ENCODE measurements around the gene AKAIN1. TPM values are rescaled to one million over a fixed set of nuclear protein-coding genes. Genes with fewer than 3 reads are reported as not detected.

Gene AKAIN1
- total and polyA plus RNA-seq, 2 experiments from 2014 or later = not detected

- no peaks in the 10 kb centered on the region for H3K9me2 ChIP-seq (ENCODE audit: insufficient read depth)
- peaks cover 7% of the 10 kb centered on the region; the same call in 1 of the 2 replicates for H4K20me1 ChIP-seq (replicated peaks; ENCODE audit: insufficient read depth)
- no peaks in the 10 kb centered on the region for H3K36me3 Mint-ChIP-seq (ENCODE audit: low read depth)
- ATAC-seq (peak; percentile 33), DNase-seq (ENCODE audit: low spot score) (peak; percentile 30)
- H2AFZ ChIP-seq = peak overlapping the region; percentile 92
- no peaks in the 10 kb centered on the region for H3K9me3 Mint-ChIP-seq
- TF ChIP-seq ZNF114 (CRISPR knock-in tag; IDR thresholded peaks at IDR 0.05) (no peak), STAT1 (IDR thresholded peaks at IDR 0.05; ENCODE audit: unreplicated experiment) (no peak), REST (IDR thresholded peaks at IDR 0.05; ENCODE audit: unreplicated experiment) (no peak), CREB1 (CRISPR knock-in tag; IDR thresholded peaks at IDR 0.05; ENCODE audit: low read depth) (no peak), NANOG (IDR thresholded peaks at IDR 0.05; ENCODE audit: borderline replicate concordance) (no peak), JUNB (IDR thresholded peaks at IDR 0.05; ENCODE audit: unreplicated experiment) (no peak), ZNF331 (CRISPR knock-in tag; IDR thresholded peaks at IDR 0.05; ENCODE audit: low read depth) (no peak), EZH2 (IDR thresholded peaks at IDR 0.05; ENCODE audit: low read depth, unreplicated experiment) (no peak), POLR2AphosphoS5 (IDR thresholded peaks at IDR 0.05; ENCODE audit: low read depth) (no peak), EZH2phosphoT487 (IDR thresholded peaks at IDR 0.05; ENCODE audit: unreplicated experiment) (no peak)
- TF ChIP-seq, protein P1, sequence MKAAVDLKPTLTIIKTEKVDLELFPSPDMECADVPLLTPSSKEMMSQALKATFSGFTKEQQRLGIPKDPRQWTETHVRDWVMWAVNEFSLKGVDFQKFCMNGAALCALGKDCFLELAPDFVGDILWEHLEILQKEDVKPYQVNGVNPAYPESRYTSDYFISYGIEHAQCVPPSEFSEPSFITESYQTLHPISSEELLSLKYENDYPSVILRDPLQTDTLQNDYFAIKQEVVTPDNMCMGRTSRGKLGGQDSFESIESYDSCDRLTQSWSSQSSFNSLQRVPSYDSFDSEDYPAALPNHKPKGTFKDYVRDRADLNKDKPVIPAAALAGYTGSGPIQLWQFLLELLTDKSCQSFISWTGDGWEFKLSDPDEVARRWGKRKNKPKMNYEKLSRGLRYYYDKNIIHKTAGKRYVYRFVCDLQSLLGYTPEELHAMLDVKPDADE (IDR thresholded peaks at IDR 0.05) = no peak
- TF ChIP-seq, protein P2, sequence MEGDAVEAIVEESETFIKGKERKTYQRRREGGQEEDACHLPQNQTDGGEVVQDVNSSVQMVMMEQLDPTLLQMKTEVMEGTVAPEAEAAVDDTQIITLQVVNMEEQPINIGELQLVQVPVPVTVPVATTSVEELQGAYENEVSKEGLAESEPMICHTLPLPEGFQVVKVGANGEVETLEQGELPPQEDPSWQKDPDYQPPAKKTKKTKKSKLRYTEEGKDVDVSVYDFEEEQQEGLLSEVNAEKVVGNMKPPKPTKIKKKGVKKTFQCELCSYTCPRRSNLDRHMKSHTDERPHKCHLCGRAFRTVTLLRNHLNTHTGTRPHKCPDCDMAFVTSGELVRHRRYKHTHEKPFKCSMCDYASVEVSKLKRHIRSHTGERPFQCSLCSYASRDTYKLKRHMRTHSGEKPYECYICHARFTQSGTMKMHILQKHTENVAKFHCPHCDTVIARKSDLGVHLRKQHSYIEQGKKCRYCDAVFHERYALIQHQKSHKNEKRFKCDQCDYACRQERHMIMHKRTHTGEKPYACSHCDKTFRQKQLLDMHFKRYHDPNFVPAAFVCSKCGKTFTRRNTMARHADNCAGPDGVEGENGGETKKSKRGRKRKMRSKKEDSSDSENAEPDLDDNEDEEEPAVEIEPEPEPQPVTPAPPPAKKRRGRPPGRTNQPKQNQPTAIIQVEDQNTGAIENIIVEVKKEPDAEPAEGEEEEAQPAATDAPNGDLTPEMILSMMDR (conservative IDR thresholded peaks at IDR 0.05; ENCODE audit: low read depth in 2 of 2) = no peak
- TF ChIP-seq, protein P3, sequence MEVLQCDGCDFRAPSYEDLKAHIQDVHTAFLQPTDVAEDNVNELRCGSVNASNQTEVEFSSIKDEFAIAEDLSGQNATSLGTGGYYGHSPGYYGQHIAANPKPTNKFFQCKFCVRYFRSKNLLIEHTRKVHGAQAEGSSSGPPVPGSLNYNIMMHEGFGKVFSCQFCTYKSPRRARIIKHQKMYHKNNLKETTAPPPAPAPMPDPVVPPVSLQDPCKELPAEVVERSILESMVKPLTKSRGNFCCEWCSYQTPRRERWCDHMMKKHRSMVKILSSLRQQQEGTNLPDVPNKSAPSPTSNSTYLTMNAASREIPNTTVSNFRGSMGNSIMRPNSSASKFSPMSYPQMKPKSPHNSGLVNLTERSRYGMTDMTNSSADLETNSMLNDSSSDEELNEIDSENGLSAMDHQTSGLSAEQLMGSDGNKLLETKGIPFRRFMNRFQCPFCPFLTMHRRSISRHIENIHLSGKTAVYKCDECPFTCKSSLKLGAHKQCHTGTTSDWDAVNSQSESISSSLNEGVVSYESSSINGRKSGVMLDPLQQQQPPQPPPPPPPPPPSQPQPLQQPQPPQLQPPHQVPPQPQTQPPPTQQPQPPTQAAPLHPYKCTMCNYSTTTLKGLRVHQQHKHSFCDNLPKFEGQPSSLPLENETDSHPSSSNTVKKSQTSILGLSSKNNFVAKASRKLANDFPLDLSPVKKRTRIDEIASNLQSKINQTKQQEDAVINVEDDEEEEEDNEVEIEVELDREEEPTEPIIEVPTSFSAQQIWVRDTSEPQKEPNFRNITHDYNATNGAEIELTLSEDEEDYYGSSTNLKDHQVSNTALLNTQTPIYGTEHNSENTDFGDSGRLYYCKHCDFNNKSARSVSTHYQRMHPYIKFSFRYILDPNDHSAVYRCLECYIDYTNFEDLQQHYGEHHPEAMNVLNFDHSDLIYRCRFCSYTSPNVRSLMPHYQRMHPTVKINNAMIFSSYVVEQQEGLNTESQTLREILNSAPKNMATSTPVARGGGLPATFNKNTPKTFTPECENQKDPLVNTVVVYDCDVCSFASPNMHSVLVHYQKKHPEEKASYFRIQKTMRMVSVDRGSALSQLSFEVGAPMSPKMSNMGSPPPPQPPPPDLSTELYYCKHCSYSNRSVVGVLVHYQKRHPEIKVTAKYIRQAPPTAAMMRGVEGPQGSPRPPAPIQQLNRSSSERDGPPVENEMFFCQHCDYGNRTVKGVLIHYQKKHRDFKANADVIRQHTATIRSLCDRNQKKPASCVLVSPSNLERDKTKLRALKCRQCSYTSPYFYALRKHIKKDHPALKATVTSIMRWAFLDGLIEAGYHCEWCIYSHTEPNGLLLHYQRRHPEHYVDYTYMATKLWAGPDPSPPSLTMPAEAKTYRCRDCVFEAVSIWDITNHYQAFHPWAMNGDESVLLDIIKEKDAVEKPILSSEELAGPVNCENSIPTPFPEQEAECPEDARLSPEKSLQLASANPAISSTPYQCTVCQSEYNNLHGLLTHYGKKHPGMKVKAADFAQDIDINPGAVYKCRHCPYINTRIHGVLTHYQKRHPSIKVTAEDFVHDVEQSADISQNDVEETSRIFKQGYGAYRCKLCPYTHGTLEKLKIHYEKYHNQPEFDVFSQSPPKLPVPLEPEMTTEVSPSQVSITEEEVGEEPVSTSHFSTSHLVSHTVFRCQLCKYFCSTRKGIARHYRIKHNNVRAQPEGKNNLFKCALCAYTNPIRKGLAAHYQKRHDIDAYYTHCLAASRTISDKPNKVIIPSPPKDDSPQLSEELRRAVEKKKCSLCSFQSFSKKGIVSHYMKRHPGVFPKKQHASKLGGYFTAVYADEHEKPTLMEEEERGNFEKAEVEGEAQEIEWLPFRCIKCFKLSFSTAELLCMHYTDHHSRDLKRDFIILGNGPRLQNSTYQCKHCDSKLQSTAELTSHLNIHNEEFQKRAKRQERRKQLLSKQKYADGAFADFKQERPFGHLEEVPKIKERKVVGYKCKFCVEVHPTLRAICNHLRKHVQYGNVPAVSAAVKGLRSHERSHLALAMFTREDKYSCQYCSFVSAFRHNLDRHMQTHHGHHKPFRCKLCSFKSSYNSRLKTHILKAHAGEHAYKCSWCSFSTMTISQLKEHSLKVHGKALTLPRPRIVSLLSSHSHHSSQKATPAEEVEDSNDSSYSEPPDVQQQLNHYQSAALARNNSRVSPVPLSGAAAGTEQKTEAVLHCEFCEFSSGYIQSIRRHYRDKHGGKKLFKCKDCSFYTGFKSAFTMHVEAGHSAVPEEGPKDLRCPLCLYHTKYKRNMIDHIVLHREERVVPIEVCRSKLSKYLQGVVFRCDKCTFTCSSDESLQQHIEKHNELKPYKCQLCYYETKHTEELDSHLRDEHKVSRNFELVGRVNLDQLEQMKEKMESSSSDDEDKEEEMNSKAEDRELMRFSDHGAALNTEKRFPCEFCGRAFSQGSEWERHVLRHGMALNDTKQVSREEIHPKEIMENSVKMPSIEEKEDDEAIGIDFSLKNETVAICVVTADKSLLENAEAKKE (CRISPR knock-in tag; IDR thresholded peaks at IDR 0.05) = no peak
- H3K4me2 ChIP-seq = peak overlapping the region; percentile 98
- H3K27ac Mint-ChIP-seq = no peak overlapping the region
- H3K4me3 ChIP-seq = peak overlapping the region; percentile 81
- peaks cover 49% of the 10 kb centered on the region for H3K27me3 Mint-ChIP-seq (ENCODE audit: insufficient read depth, low read depth, poor library complexity)
- H3K79me2 ChIP-seq (replicated peaks; ENCODE audit: insufficient read depth) = no peaks in the 10 kb centered on the region
- peaks cover 13% of the 10 kb centered on the region for H3K4me1 ChIP-seq (ENCODE audit: insufficient read depth)
- H3F3A ChIP-seq (replicated peaks; ENCODE audit: low read depth) = no peaks in the 10 kb centered on the region
- H3K4me1 Mint-ChIP-seq = peaks cover 12% of the 10 kb centered on the region
- H3K27me3 ChIP-seq (ENCODE audit: insufficient read depth) = peaks cover 77% of the 10 kb centered on the region
- peak overlapping the region; percentile 79 for H3K4me3 Mint-ChIP-seq
- no peaks in the 10 kb centered on the region for H3K36me3 ChIP-seq (ENCODE audit: insufficient read depth)
- no peak overlapping the region for H3K27ac ChIP-seq (ENCODE audit: low read depth)
Observed at GRCh38 chr18:5197461-5197860, 404 bp upstream of the AKAIN1 start.

Measured in GM23338 (cell line).